Tibial nerve (tissue), 4 donors: ENCODE data around the gene COMTD1.

Source experiments
- EP300 ChIP-seq, 2 donors: sonication (generic); formaldehyde crosslinking; IDR thresholded peaks; one replicate each; pipeline ENCODE4 v1.6.1; 2017; ENCODE audit warnings: antibody characterized with exemption in 2 of 2, mild to moderate bottlenecking in 1 of 2
- POLR2A ChIP-seq, 2 donors: fragments of 450-650 bp; IDR thresholded peaks; one replicate each; pipeline ENCODE4 v1.6.1; 2017; ENCODE audit warnings: antibody characterized with exemption in 2 of 2, mild to moderate bottlenecking in 2 of 2, moderate library complexity in 2 of 2
- TF ChIP-seq, protein P1 (sequence below), 5 experiments: fragments of 200-600 bp in 3 of 5; fragments of 450-650 bp in 2 of 5; sonication (generic) in 3 of 5; IDR thresholded peaks; one replicate each; pipeline ENCODE4 v1.5.1; 2016 to 2019; ENCODE audit warnings: antibody characterized with exemption in 5 of 5, mild to moderate bottlenecking in 3 of 5, moderate library complexity in 2 of 5

DNA sequence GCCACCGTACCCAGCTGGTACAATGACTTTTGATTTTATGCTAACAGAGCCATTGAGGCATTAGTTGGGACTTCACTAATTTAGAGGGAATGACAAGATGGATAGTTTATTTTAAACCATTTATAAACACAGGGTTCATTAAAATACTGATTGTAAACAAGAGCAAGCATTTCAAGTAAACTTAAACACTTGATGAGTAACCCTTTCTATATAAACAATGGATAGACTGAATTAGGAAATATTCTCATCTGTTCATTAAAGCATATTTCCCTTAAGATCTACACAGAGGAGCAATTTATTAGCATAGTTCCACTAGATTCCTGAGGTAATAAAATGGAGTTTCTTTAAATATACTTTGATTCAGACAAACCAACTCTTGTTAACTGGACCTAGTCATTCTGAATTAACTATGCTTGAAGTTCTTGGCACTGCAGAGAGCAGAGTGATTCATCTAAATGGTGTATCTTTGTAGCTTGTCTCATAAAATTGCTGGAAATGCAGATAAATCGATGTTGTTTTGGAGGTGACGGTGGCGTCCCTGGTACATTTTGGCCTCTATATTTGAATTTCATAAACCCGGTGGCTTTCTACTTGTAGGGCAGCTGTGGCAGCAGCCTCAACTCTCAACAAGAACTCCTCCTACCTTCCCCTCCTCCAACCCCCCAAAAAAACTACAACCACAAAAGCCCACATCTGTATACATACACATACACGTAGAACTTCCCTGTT lies 40.6 kb downstream of the COMTD1 start:
- TF ChIP-seq, protein P1, sequence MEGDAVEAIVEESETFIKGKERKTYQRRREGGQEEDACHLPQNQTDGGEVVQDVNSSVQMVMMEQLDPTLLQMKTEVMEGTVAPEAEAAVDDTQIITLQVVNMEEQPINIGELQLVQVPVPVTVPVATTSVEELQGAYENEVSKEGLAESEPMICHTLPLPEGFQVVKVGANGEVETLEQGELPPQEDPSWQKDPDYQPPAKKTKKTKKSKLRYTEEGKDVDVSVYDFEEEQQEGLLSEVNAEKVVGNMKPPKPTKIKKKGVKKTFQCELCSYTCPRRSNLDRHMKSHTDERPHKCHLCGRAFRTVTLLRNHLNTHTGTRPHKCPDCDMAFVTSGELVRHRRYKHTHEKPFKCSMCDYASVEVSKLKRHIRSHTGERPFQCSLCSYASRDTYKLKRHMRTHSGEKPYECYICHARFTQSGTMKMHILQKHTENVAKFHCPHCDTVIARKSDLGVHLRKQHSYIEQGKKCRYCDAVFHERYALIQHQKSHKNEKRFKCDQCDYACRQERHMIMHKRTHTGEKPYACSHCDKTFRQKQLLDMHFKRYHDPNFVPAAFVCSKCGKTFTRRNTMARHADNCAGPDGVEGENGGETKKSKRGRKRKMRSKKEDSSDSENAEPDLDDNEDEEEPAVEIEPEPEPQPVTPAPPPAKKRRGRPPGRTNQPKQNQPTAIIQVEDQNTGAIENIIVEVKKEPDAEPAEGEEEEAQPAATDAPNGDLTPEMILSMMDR (IDR thresholded peaks at IDR 0.05): no peak
- TF ChIP-seq EP300 (IDR thresholded peaks at IDR 0.05): no peak
- no peak for TF ChIP-seq POLR2A (IDR thresholded peaks at IDR 0.05)
